OCI-LY7 (cell line): Measurements from ENCODE around the gene SLC19A1. TPM values are rescaled to one million over a fixed set of nuclear protein-coding genes. Genes with fewer than 3 reads are reported as not detected.

Experiments
- BruUV-seq: library from RNA; stranded (reverse); fragments of 400-500 nt; replicated peaks from 2 replicates; lab custom pipeline; 2021; lab: Mats Ljungman, UMichigan
- CTCF ChIA-PET: fragments of 300-600 bp; sonication (Branson Sonifier 250); formaldehyde crosslinking; loops from one replicate; lab custom pipeline; 2022; ENCODE audit warnings: antibody characterized with exemption; ENCODE audit not compliant: unreplicated experiment; lab: Charles Lee
- POLR2A ChIA-PET: fragments of 300-600 bp; sonication (Branson Sonifier 250); formaldehyde crosslinking; loops from one replicate; lab custom pipeline; 2022; ENCODE audit warnings: antibody characterized with exemption; lab: Charles Lee
- DNase-seq: peaks from one replicate; pipeline ENCODE4 v3.0.0-alpha.2; 2015; ENCODE audit warnings: low spot score
- H2AFZ ChIP-seq: fragments of 200-600 bp; sonication (generic), shearing (Covaris generic); 2 replicates; pipeline ENCODE4 v1.6.1; 2014; ENCODE audit warnings: mild to moderate bottlenecking, antibody characterized with exemption, low read length, moderate library complexity
- H3K27ac ChIP-seq: fragments of 200-600 bp; sonication (generic); 2 replicates; pipeline ENCODE4 v1.5.1; 2014; ENCODE audit warnings: mixed run types, low read depth, mild to moderate bottlenecking, moderate library complexity, low read length, inconsistent platforms; ENCODE audit not compliant: poor library complexity, severe bottlenecking
- H3K36me3 ChIP-seq: fragments of 200-600 bp; sonication (generic); 2 replicates; pipeline ENCODE4 v1.6.1; 2014; ENCODE audit warnings: mild to moderate bottlenecking, antibody characterized with exemption, low read length, moderate library complexity, mixed read lengths; ENCODE audit not compliant: insufficient read depth
- H3K4me1 ChIP-seq: fragments of 200-600 bp; sonication (generic); 2 replicates; pipeline ENCODE4 v1.5.1; 2014; ENCODE audit warnings: mild to moderate bottlenecking, low read length; ENCODE audit not compliant: insufficient read depth, poor library complexity, severe bottlenecking
- H3K4me2 ChIP-seq: fragments of 200-600 bp; sonication (generic); 2 replicates; pipeline ENCODE4 v1.6.1; 2014; ENCODE audit warnings: mild to moderate bottlenecking, low read length
- H3K4me3 ChIP-seq: fragments of 200-600 bp; sonication (generic); 2 replicates; pipeline ENCODE4 v1.5.1; 2014; ENCODE audit warnings: mild to moderate bottlenecking, low read depth, low read length; ENCODE audit not compliant: poor library complexity, severe bottlenecking
- H3K79me2 ChIP-seq: fragments of 200-600 bp; sonication (generic); 2 replicates; pipeline ENCODE4 v1.6.1; 2016; ENCODE audit warnings: low read depth, mild to moderate bottlenecking, low read length, moderate library complexity, mixed read lengths; ENCODE audit not compliant: insufficient read depth
- H3K9me2 ChIP-seq: fragments of 200-600 bp; sonication (generic); 2 replicates; pipeline ENCODE4 v1.6.1; 2016; ENCODE audit warnings: mild to moderate bottlenecking, low read length, mixed read lengths; ENCODE audit not compliant: insufficient read depth
- H3K9me3 ChIP-seq: fragments of 200-600 bp; sonication (generic); 2 replicates; pipeline ENCODE4 v1.6.1; 2014; ENCODE audit warnings: mild to moderate bottlenecking, mixed run types, low read length, mixed read lengths
- H4K20me1 ChIP-seq: fragments of 200-600 bp; sonication (generic); 2 replicates; pipeline ENCODE4 v1.6.1; 2014; ENCODE audit warnings: mild to moderate bottlenecking, antibody characterized with exemption, low read length, moderate library complexity, mixed read lengths; ENCODE audit not compliant: insufficient read depth
- EZH2phosphoT487 ChIP-seq: fragments of 200-600 bp; sonication (generic); IDR thresholded peaks from 2 replicates; pipeline ENCODE4 v1.6.1; 2018; ENCODE audit warnings: low read depth, borderline replicate concordance, mild to moderate bottlenecking, mixed run types, antibody characterized with exemption, low read length, moderate library complexity, mixed read lengths
- intact Hi-C: fragments of 100-400 bp; cut with micrococcal nuclease; formaldehyde crosslinking; loops from one replicate; pipeline ENCODE4 v1.10.0; 2022; ENCODE audit not compliant: unreplicated experiment
- total RNA-seq, 2 experiments: library from RNA; depleted of rRNA in 1 of 2; stranded (reverse); fragments of >200 nt in 1 of 2; shearing (Covaris generic) in 1 of 2; gene quantifications; 2 replicates each; pipeline ENCODE4 v1.2.3, GENCODE V29; 2014 to 2022
- TF ChIP-seq, protein P1 (sequence below): fragments of 200-600 bp; sonication (generic); conservative IDR thresholded peaks from 2 replicates; pipeline ENCODE4 v1.5.1; 2014; ENCODE audit warnings: mild to moderate bottlenecking, antibody characterized with exemption, low read length, moderate library complexity, mixed read lengths

SLC19A1 gene
- total RNA-seq, 2 experiments from 2014 or later, result 17.9 to 41.2 TPM

DNA sequence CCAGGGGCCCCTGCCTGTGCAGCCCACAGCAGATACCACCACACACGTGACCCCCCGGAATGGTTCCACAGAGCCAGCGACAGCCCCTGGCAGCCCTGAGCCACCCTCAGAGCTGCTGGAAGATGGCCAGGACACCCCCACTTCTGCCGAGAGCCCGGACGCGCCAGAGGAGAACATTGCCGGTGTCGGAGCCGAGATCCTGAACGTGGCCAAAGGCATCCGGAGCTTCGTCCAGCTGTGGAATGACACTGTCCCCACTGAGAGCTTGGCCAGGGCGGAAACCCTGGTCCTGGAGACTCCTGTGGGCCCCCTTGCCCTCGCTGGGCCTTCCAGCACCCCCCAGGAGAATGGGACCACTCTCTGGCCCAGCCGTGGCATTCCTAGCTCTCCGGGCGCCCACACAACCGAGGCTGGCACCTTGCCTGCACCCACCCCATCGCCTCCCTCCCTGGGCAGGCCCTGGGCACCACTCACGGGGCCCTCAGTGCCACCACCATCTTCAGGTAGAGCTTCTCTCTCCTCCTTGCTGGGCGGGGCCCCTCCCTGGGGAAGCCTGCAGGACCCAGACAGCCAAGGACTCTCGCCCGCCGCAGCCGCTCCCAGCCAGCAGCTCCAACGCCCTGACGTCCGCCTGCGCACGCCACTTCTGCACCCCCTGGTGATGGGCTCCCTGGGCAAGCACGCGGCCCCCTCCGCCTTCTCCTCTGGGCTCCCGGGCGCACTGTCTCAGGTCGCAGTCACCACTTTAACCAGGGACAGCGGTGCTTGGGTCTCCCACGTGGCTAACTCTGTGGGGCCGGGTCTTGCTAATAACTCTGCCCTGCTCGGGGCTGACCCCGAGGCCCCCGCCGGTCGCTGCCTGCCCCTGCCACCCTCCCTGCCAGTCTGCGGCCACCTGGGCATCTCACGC lies 86.3 kb downstream of the SLC19A1 start:
- POLR2A ChIA-PET, result no interaction called here
- H2AFZ ChIP-seq, result no peak overlapping the region
- no peak for TF ChIP-seq EZH2phosphoT487
- TF ChIP-seq, protein P1, sequence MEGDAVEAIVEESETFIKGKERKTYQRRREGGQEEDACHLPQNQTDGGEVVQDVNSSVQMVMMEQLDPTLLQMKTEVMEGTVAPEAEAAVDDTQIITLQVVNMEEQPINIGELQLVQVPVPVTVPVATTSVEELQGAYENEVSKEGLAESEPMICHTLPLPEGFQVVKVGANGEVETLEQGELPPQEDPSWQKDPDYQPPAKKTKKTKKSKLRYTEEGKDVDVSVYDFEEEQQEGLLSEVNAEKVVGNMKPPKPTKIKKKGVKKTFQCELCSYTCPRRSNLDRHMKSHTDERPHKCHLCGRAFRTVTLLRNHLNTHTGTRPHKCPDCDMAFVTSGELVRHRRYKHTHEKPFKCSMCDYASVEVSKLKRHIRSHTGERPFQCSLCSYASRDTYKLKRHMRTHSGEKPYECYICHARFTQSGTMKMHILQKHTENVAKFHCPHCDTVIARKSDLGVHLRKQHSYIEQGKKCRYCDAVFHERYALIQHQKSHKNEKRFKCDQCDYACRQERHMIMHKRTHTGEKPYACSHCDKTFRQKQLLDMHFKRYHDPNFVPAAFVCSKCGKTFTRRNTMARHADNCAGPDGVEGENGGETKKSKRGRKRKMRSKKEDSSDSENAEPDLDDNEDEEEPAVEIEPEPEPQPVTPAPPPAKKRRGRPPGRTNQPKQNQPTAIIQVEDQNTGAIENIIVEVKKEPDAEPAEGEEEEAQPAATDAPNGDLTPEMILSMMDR, result no peak
- no peak for DNase-seq
- peaks cover 9% of the 10 kb centered on the region; the same call in 1 of the 2 replicates for H3K9me3 ChIP-seq
- no peaks in the 10 kb centered on the region for H3K9me2 ChIP-seq
- no peaks in the 10 kb centered on the region for H4K20me1 ChIP-seq
- H3K36me3 ChIP-seq, result no peaks in the 10 kb centered on the region
- intact Hi-C loops, result no loop called here
- no TSS peak for BruUV-seq
- no peaks in the 10 kb centered on the region for H3K79me2 ChIP-seq
- no peaks in the 10 kb centered on the region for H3K4me1 ChIP-seq
- CTCF ChIA-PET, result no interaction called here
- no peak overlapping the region for H3K4me2 ChIP-seq
- H3K4me3 ChIP-seq, result no peak overlapping the region
- no peak overlapping the region for H3K27ac ChIP-seq

DNA sequence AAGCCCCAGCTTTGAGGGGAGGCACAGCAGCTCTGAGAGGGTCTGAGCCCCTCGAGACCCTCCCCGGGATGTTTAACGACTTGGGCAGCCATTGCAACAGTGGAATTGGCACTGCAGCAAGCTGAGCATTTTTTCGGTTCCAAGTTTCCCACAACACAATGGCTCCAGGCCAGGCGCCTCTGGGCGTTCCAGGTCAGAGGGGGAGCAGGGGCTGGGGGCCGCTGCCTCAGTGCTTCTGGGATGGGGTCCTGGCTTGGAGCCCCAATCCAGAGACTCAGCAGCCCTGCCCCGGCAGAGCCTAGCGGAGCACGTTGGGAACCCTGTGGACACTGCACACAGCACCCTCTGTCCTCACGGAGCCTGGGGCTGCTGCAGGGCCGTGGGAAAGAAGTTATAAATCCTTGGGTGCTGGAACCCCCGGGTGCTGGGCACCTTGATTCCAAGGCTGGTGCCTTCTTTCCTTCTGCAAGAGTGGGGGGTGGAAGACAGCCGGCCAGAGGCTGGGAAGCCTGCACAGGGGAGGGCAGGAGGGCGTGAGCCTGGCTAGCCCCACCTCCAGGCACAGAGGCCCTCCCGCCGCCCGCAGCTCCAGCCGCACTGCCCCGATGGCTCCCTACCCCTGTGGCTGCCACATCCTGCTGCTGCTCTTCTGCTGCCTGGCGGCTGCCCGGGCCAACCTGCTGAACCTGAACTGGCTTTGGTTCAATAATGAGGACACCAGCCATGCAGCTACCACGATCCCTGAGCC lies 87.1 kb downstream of the SLC19A1 start:
- TF ChIP-seq, protein P1, result no peak
- no peak for TF ChIP-seq EZH2phosphoT487
- peaks cover 9% of the 10 kb centered on the region; the same call in 1 of the 2 replicates for H3K9me3 ChIP-seq
- no peak overlapping the region for H3K27ac ChIP-seq
- no peaks in the 10 kb centered on the region for H3K36me3 ChIP-seq
- no peaks in the 10 kb centered on the region for H4K20me1 ChIP-seq
- no peaks in the 10 kb centered on the region for H3K4me1 ChIP-seq
- no peak overlapping the region for H3K4me3 ChIP-seq
- BruUV-seq, result no TSS peak
- no peaks in the 10 kb centered on the region for H3K9me2 ChIP-seq
- DNase-seq, result no peak
- CTCF ChIA-PET, result no interaction called here
- intact Hi-C loops, result no loop called here
- H3K79me2 ChIP-seq, result no peaks in the 10 kb centered on the region
- H3K4me2 ChIP-seq, result no peak overlapping the region
- no peak overlapping the region for H2AFZ ChIP-seq
- POLR2A ChIA-PET, result interaction anchor here (0.5 kb wide), 1 partner anchor 858 kb away, joined by 3 read pairs; no protein-coding TSS in a partner anchor
